Suprapubic skin (tissue), 4 donors: ENCODE results near the gene PINK1. TPM values are rescaled to one million over a fixed set of nuclear protein-coding genes. Genes with fewer than 3 reads are reported as not detected.
A peak's percentile ranks its signal among the peaks of the same experiment; 100 is the strongest.

Source experiments
- DNase-seq, 2 donors: peaks; one replicate each; pipeline ENCODE4 v3.0.0-alpha.2; 2019; ENCODE audit warnings: low spot score in 2 of 2
- H3K27ac ChIP-seq: fragments of 200-600 bp; sonication (generic); one replicate; pipeline ENCODE4 v1.5.1; 2019
- H3K27me3 ChIP-seq: fragments of 200-600 bp; sonication (generic); one replicate; pipeline ENCODE4 v1.5.1; 2019
- H3K36me3 ChIP-seq: fragments of 200-600 bp; sonication (generic); one replicate; pipeline ENCODE4 v1.5.1; 2019
- H3K4me1 ChIP-seq: fragments of 200-600 bp; sonication (generic); one replicate; pipeline ENCODE4 v1.5.1; 2019
- H3K4me3 ChIP-seq: fragments of 200-600 bp; sonication (generic); one replicate; pipeline ENCODE4 v1.5.1; 2019; ENCODE audit warnings: mild to moderate bottlenecking
- H3K9me3 ChIP-seq: fragments of 200-600 bp; sonication (generic); one replicate; pipeline ENCODE4 v1.5.1; 2019
- EP300 ChIP-seq: sonication (generic); formaldehyde crosslinking; IDR thresholded peaks from one replicate; pipeline ENCODE4 v1.6.1; 2017; ENCODE audit warnings: antibody characterized with exemption
- POLR2A ChIP-seq, 2 donors: fragments of 450-650 bp; IDR thresholded peaks; one replicate each; pipeline ENCODE4 v1.6.1; 2017; ENCODE audit warnings: antibody characterized with exemption in 2 of 2, mild to moderate bottlenecking in 2 of 2, moderate library complexity in 2 of 2
- POLR2AphosphoS5 ChIP-seq, 3 donors: sonication (generic); formaldehyde crosslinking; IDR thresholded peaks; one replicate each; pipeline ENCODE4 v1.6.1; 2017; ENCODE audit warnings: antibody characterized with exemption in 3 of 3
- WGBS: methylation state at CpG from one replicate; pipeline ENCODE4 v1.1.5; 2018; 5-methylcytosine and 5-hydroxymethylcytosine counted together
- total RNA-seq, 4 donors: library from RNA; depleted of rRNA; stranded (reverse); fragments of >200 nt; gene quantifications; one replicate each; pipeline ENCODE4 v1.1.0, GENCODE V29; 2016
- TF ChIP-seq, protein P1 (sequence below), 2 donors: fragments of 200-600 bp in 1 of 2; fragments of 450-650 bp in 1 of 2; sonication (generic) in 1 of 2; IDR thresholded peaks; one replicate each; pipeline ENCODE4 v1.5.1; 2016 to 2019; ENCODE audit warnings: antibody characterized with exemption in 2 of 2, mild to moderate bottlenecking in 1 of 2, moderate library complexity in 1 of 2

The PINK1 gene
- total RNA-seq, 4 donors from 2014 or later, result 91.9 to 116 (median 98.0) TPM

DNA sequence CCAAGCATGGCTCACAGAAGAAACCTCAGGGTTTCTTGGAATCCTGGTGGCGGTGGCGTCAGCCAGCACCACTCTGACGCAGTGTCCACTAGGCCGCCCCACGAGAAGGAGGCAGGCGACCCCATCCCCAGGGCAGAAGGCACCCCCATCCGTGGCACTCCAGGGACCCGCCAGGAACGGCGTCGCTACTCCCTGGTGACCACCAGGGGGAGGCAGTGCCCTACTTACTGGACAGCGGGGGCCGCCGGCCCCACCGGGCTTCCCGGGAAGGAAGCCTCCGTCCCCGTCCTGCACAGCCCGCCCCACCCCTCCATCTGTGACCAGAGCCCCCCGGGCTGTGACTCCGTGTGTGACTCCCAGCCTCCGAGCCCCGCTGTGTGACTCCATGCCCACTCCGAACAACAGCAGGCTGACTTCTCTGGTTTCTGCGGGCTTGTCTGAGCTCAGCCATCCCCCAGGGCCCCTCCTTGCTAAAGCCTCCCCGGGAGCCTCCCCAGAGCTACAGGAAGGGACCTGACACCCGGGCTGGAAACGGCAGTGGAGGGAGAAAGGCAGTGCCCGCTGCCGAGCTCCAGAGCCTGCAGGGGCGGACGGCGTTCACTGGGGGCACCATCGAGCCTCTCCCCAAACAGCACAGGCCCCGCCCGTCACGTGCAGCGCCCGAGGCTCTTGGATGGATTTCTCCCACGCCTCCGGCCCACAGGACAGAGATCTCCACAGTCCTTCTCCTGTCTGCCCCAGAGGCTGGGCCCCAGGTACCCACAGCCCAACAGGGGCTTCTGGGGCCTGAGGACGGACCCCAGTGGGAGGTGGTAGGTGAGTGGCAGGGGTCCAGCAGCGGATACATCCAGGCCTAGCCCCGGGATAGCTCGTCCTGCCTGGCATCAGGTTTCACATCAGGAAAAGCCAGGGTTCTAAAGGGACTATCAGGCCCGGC is 63.4 kb downstream of the PINK1 start:
- Histone ChIP-seq H3K36me3 (no peaks in the 10 kb centered on the region), H3K27ac (peak overlapping the region; percentile 52), H3K4me3 (peak overlapping the region; percentile 54), H3K4me1 (peaks cover 18% of the 10 kb centered on the region), H3K9me3 (no peaks in the 10 kb centered on the region), H3K27me3 (no peaks in the 10 kb centered on the region)
- WGBS, result 4% methylated on average over 19 of the region's 46 CpGs
- TF ChIP-seq POLR2A (IDR thresholded peaks at IDR 0.05) (no peak), POLR2AphosphoS5 (IDR thresholded peaks at IDR 0.05) (no peak), EP300 (no peak)
- TF ChIP-seq, protein P1, sequence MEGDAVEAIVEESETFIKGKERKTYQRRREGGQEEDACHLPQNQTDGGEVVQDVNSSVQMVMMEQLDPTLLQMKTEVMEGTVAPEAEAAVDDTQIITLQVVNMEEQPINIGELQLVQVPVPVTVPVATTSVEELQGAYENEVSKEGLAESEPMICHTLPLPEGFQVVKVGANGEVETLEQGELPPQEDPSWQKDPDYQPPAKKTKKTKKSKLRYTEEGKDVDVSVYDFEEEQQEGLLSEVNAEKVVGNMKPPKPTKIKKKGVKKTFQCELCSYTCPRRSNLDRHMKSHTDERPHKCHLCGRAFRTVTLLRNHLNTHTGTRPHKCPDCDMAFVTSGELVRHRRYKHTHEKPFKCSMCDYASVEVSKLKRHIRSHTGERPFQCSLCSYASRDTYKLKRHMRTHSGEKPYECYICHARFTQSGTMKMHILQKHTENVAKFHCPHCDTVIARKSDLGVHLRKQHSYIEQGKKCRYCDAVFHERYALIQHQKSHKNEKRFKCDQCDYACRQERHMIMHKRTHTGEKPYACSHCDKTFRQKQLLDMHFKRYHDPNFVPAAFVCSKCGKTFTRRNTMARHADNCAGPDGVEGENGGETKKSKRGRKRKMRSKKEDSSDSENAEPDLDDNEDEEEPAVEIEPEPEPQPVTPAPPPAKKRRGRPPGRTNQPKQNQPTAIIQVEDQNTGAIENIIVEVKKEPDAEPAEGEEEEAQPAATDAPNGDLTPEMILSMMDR (IDR thresholded peaks at IDR 0.05), result peak; percentile 69 to 86
- peak; percentile 92 for DNase-seq

DNA sequence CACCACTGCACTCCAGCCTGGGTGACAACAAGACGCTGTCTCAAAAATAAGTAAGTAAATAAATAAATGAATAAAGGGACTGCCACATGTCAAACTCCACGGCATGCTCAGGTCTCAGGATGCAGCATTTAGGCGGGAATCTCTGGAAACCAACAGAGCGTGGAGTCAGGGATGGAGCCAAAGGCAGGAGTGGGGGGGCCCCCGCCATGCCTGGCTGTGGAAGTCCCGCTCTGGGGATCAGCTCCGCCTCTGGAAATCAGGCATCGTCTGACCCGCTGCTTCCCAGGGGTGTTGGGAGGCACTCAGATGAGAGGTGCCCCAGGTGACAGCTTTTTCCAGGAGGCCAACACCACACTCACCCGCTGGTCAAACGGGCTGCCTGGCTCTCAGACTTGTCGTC is 64.3 kb downstream of the PINK1 start:
- no peak overlapping the region for H3K27ac ChIP-seq
- H3K27me3 ChIP-seq, result no peaks in the 10 kb centered on the region
- H3K4me1 ChIP-seq, result peaks cover 18% of the 10 kb centered on the region
- DNase-seq, result no peak
- 88% methylated on average over 11 of the region's 12 CpGs for WGBS
- no peak for TF ChIP-seq POLR2A (IDR thresholded peaks at IDR 0.05)
- no peak for TF ChIP-seq POLR2AphosphoS5 (IDR thresholded peaks at IDR 0.05)
- TF ChIP-seq, protein P1 (IDR thresholded peaks at IDR 0.05), result no peak
- no peak for TF ChIP-seq EP300
- no peaks in the 10 kb centered on the region for H3K36me3 ChIP-seq
- H3K9me3 ChIP-seq, result no peaks in the 10 kb centered on the region
- H3K4me3 ChIP-seq, result no peak overlapping the region

DNA sequence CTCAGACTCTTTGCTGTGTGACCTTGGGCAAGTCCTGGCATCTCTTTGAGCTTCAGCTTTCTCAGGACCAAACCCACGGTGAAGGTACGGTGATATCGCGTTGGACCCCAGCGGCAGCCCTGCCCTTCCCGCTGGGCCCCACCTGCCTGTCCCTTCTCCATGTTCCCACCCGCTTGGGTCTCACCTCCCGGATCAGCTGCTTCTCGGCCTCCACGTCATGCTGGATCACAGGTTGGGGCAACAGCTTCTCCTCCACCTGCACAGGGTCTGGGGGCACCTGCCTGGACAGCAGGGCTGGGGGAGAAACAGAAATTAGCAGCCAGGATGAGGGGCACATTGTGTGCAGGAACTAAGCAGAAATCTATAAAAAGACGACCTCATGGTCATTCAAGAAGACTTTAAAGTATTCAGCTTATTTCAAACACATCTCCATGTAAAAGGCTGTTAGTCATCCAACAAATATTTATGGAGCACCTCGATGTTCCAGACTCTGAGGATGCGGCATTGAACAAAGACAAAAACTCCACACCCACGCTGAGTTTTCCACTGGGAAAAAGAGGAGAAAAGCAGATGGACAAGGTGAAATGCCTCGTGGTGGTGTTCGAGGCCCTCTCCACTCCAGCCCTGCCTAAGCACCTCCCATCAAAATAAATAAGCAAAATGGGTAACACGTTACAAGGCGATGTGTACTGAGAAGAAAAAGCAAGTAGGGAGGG is 65.1 kb downstream of the PINK1 start:
- Histone ChIP-seq H3K4me3 (no peak overlapping the region), H3K36me3 (no peaks in the 10 kb centered on the region), H3K27ac (no peak overlapping the region), H3K9me3 (no peaks in the 10 kb centered on the region), H3K4me1 (peaks cover 18% of the 10 kb centered on the region), H3K27me3 (no peaks in the 10 kb centered on the region)
- TF ChIP-seq POLR2A (IDR thresholded peaks at IDR 0.05) (no peak), EP300 (no peak), POLR2AphosphoS5 (IDR thresholded peaks at IDR 0.05) (no peak)
- TF ChIP-seq, protein P1 (IDR thresholded peaks at IDR 0.05), result no peak
- 84% methylated on average over 18 of the region's 18 CpGs for WGBS
- no peak for DNase-seq

DNA sequence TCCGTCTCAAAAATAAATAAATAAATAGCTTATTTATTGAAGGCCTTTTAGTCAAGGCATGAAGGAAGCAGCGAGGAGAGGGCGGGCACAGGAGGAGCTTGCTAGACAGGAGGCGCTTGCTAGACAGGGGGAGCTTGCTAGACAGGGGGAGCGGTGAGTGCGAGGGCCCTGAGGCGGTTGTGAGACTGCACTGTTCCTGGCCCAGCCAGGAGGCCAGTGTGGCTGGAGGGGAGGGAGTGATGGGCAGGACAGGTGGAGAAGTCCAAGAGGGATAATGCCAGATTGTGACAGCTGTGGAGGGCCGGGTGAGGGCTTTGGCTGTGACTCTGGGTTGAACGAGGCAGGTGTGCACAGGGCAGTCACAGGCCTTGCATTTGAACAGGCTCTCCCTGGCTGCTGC is 66.3 kb downstream of the PINK1 start:
- no peaks in the 10 kb centered on the region for H3K9me3 ChIP-seq
- H3K27ac ChIP-seq, result no peak overlapping the region
- no peaks in the 10 kb centered on the region for H3K27me3 ChIP-seq
- no peak overlapping the region for H3K4me3 ChIP-seq
- H3K36me3 ChIP-seq, result no peaks in the 10 kb centered on the region
- no peak for TF ChIP-seq EP300
- TF ChIP-seq POLR2A (IDR thresholded peaks at IDR 0.05), result no peak
- no peak for TF ChIP-seq POLR2AphosphoS5 (IDR thresholded peaks at IDR 0.05)
- TF ChIP-seq, protein P1 (IDR thresholded peaks at IDR 0.05), result no peak
- WGBS, result 76% methylated on average over 9 of the region's 9 CpGs
- no peak for DNase-seq
- peaks cover 18% of the 10 kb centered on the region for H3K4me1 ChIP-seq

DNA sequence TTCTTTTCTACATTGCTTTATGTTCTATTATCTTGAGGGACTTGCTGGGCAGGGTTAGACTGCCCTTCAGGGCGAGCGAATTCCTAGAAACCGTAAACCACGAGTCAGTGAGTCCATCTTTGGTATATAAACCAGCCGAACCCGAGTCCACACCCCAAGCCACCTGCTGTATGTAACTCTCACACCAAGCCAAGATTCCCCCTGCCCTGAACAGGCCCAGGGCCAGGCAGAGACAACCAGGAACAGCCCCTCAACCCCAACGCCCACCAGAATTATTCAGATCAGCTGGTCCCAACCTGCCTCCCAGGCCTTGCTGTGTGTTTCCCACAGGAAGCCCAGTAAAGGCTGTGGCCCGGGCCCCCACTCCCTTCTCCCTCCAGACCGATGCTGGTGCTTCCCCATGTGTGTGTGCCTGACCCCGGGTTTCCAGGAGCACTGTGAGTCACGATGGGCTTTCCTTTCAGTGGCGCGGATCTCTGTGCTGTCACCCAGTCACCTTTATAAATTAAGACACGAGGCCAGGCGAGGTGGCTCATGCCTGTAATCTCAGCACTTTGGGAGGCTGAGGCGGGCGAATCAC is 67.5 kb downstream of the PINK1 start:
- DNase-seq, result no peak
- WGBS, result 85% methylated on average over 17 of the region's 17 CpGs
- Histone ChIP-seq H3K36me3 (no peaks in the 10 kb centered on the region), H3K27me3 (no peaks in the 10 kb centered on the region), H3K27ac (no peak overlapping the region), H3K4me3 (no peak overlapping the region), H3K4me1 (peaks cover 18% of the 10 kb centered on the region), H3K9me3 (no peaks in the 10 kb centered on the region)
- TF ChIP-seq, protein P1 (IDR thresholded peaks at IDR 0.05), result no peak
- TF ChIP-seq POLR2AphosphoS5 (IDR thresholded peaks at IDR 0.05) (no peak), POLR2A (IDR thresholded peaks at IDR 0.05) (no peak), EP300 (no peak)
